Epithelial cell of prostate (primary cell): Measurements from ENCODE around the gene C14orf132.

ENCODE experiments used
- DNase-seq: peaks from one replicate; pipeline ENCODE4 v3.0.0-alpha.2; 2011; ENCODE audit warnings: low read depth, low spot score
- H3K27ac ChIP-seq: fragments of 450-650 bp; 2 replicates; pipeline ENCODE4 v1.5.1; 2017; ENCODE audit warnings: mild to moderate bottlenecking

The C14orf132 gene

GRCh38 chr14:96039633-96040311 lies 610 bp downstream of the C14orf132 start:
- no peak overlapping the region for H3K27ac ChIP-seq
- no peak for DNase-seq

GRCh38 chr14:96040828-96041371 lies 1.7 kb downstream of the C14orf132 start:
- no peak overlapping the region for H3K27ac ChIP-seq
- DNase-seq = no peak

- DNase-seq = no peak
Measured at GRCh38 chr14:96042248-96042930, 3.2 kb downstream of the C14orf132 start.

GRCh38 chr14:96046630-96047029 lies 7.5 kb downstream of the C14orf132 start:
- H3K27ac ChIP-seq = no peak overlapping the region
- DNase-seq = no peak

More at GRCh38 chr14:96042248-96042930, 3.2 kb downstream of the C14orf132 start:
- H3K27ac ChIP-seq = no peak overlapping the region

GRCh38 chr14:96047101-96047500 lies 7.9 kb downstream of the C14orf132 start:
- no peak for DNase-seq

GRCh38 chr14:96049932-96050331 lies 10.8 kb downstream of the C14orf132 start:
- H3K27ac ChIP-seq = no peak overlapping the region
- DNase-seq = no peak

More at GRCh38 chr14:96047101-96047500, 7.9 kb downstream of the C14orf132 start:
- H3K27ac ChIP-seq = no peak overlapping the region

- DNase-seq = no peak
- no peak overlapping the region for H3K27ac ChIP-seq
Measured at GRCh38 chr14:96050482-96050881, 11.3 kb downstream of the C14orf132 start.

- no peak overlapping the region for H3K27ac ChIP-seq
- DNase-seq = no peak
Measured at GRCh38 chr14:96051231-96051630, 12.1 kb downstream of the C14orf132 start.

GRCh38 chr14:96051642-96052540 lies 12.7 kb downstream of the C14orf132 start:
- no peak overlapping the region for H3K27ac ChIP-seq
- DNase-seq = no peak

- no peak for DNase-seq
- no peak overlapping the region for H3K27ac ChIP-seq
Measured at GRCh38 chr14:96052541-96053247, 13.5 kb downstream of the C14orf132 start.

- DNase-seq = no peak
- no peak overlapping the region for H3K27ac ChIP-seq
Measured at GRCh38 chr14:96053248-96053599, 14.1 kb downstream of the C14orf132 start.

- DNase-seq = no peak
- no peak overlapping the region for H3K27ac ChIP-seq
Measured at GRCh38 chr14:96053600-96054381, 14.6 kb downstream of the C14orf132 start.

- no peak for DNase-seq
- no peak overlapping the region for H3K27ac ChIP-seq
Measured at GRCh38 chr14:96054661-96055060, 15.5 kb downstream of the C14orf132 start.

GRCh38 chr14:96055065-96055752 lies 16.0 kb downstream of the C14orf132 start:
- DNase-seq = no peak
- no peak overlapping the region for H3K27ac ChIP-seq

- DNase-seq = no peak
- no peak overlapping the region for H3K27ac ChIP-seq
Measured at GRCh38 chr14:96055753-96056508, 16.8 kb downstream of the C14orf132 start.

GRCh38 chr14:96056509-96057422 lies 17.6 kb downstream of the C14orf132 start:
- no peak for DNase-seq
- no peak overlapping the region for H3K27ac ChIP-seq

- DNase-seq = no peak
- no peak overlapping the region for H3K27ac ChIP-seq
Measured at GRCh38 chr14:96057738-96058137, 18.6 kb downstream of the C14orf132 start.
